Keratinocyte (primary cell): ENCODE measurements around the gene CPNE7.

ENCODE experiments used
- CTCF ChIP-seq, 3 experiments: IDR thresholded peaks in 1 of 3; conservative IDR thresholded peaks in 1 of 3; optimal IDR thresholded peaks in 1 of 3; 2 replicates in 2 of 3; 3 replicates in 1 of 3; pipeline versions ENCODE3 to v1.5.1; 2011; ENCODE audit warnings: low read length in 3 of 3, mild to moderate bottlenecking in 3 of 3, moderate library complexity in 2 of 3, control low read depth in 1 of 3, inconsistent platforms in 1 of 3; ENCODE audit not compliant: insufficient read depth in 2 of 3; ENCODE audit errors: extremely low read depth in 1 of 3
- EZH2 ChIP-seq: IDR thresholded peaks from one replicate; pipeline ENCODE4 v1.6.1; 2012; ENCODE audit warnings: inconsistent platforms, mild to moderate bottlenecking, low read length, moderate library complexity

- TF ChIP-seq CTCF (optimal IDR thresholded peaks at IDR 0.05 in 1 of 3, IDR thresholded peaks at IDR 0.05 in 1 of 3, conservative IDR thresholded peaks at IDR 0.05 in 1 of 3; ENCODE audit: extremely low read depth in 1 of 3, insufficient read depth in 2 of 3, low read length in 3 of 3) (no peak), EZH2 (no peak)
Observed at GRCh38 chr16:89610108-89610453, 34.5 kb downstream of the CPNE7 start.
